Measurements from ENCODE around the gene BSDC1. TPM values are rescaled to one million over a fixed set of nuclear protein-coding genes. Genes with fewer than 3 reads are reported as not detected.

Gene BSDC1
- total and polyA plus RNA-seq, 8 donors, result 35.9 to 56.9 (median 43.4) TPM

GRCh38 chr1:32341186-32341757 is 53.0 kb downstream of the BSDC1 start:
- no peak overlapping the region for H3K4me3 ChIP-seq
- no peak for TF ChIP-seq CTCF (IDR thresholded peaks at IDR 0.05)
- H3K36me3 ChIP-seq, result no peaks in the 10 kb centered on the region
- DNase-seq (peak in 1 of 6 donors; percentile 42), ATAC-seq (no peak), FAIRE-seq (no peak)
- no peaks in the 10 kb centered on the region for H3K9me3 ChIP-seq
- H3K27me3 ChIP-seq, result no peaks in the 10 kb centered on the region
- WGBS, 2 donors, result 92 to 93% methylated on average over 11 of the region's 11 CpGs
- intact Hi-C loops (cut with DNase I), result no loop called here
- H3K4me1 ChIP-seq, result peaks cover 0 to 7% (median 0%) of the 10 kb centered on the region in 3 donors
- H3K27ac ChIP-seq, result peak overlapping the region in 1 of 4 donors; percentile 34

GRCh38 chr1:32339363-32339978 is 54.8 kb downstream of the BSDC1 start:
- no peak overlapping the region for H3K4me3 ChIP-seq
- FAIRE-seq, result no peak
- no peak for TF ChIP-seq CTCF (IDR thresholded peaks at IDR 0.05)

GRCh38 chr1:32338637-32339145 is 55.5 kb downstream of the BSDC1 start:
- TF ChIP-seq CTCF (IDR thresholded peaks at IDR 0.05), result no peak
- H3K4me3 ChIP-seq, result no peak overlapping the region
- ATAC-seq (no peak), FAIRE-seq (no peak), DNase-seq (peak in 1 of 6 donors; percentile 16)
- intact Hi-C loops (cut with DNase I), result no loop called here
- WGBS, 2 donors, result 67 to 74% methylated on average over 14 of the region's 14 CpGs
- no peak overlapping the region for H3K27ac ChIP-seq
- no peaks in the 10 kb centered on the region for H3K9me3 ChIP-seq
- no peaks in the 10 kb centered on the region for H3K36me3 ChIP-seq
- H3K4me1 ChIP-seq, result peaks cover 0 to 8% (median 6%) of the 10 kb centered on the region in 3 donors
- H3K27me3 ChIP-seq, result no peaks in the 10 kb centered on the region

More at GRCh38 chr1:32339363-32339978, 54.8 kb downstream of the BSDC1 start:
- Histone ChIP-seq H3K9me3 (no peaks in the 10 kb centered on the region), H3K4me1 (peaks cover 0 to 6% (median 6%) of the 10 kb centered on the region in 3 donors), H3K36me3 (no peaks in the 10 kb centered on the region), H3K27me3 (no peaks in the 10 kb centered on the region), H3K27ac (no peak overlapping the region)
- DNase-seq (peak in 1 of 6 donors; percentile 25), ATAC-seq (no peak)
- 73 to 82% methylated on average over 5 of the region's 5 CpGs for WGBS, 2 donors
- intact Hi-C loops (cut with DNase I), result no loop called here

- ATAC-seq, result peak; percentile 27 to 36 (median 30)
- TF ChIP-seq CTCF (IDR thresholded peaks at IDR 0.05), result no peak
- DNase-seq, result peak in 2 of 6 donors; percentile 45 to 57
- H3K4me3 ChIP-seq, result no peak overlapping the region
- no peaks in the 10 kb centered on the region for H3K9me3 ChIP-seq
- no peak for FAIRE-seq
- intact Hi-C loops (cut with DNase I), result no loop called here
- WGBS, 2 donors, result 59 to 61% methylated on average over 16 of the region's 16 CpGs
- peak overlapping the region in 2 of 4 donors; percentile 22 to 39 for H3K27ac ChIP-seq
- peaks cover 0 to 8% (median 6%) of the 10 kb centered on the region in 3 donors for H3K4me1 ChIP-seq
- H3K27me3 ChIP-seq, result no peaks in the 10 kb centered on the region
- no peaks in the 10 kb centered on the region for H3K36me3 ChIP-seq
Observed at GRCh38 chr1:32337855-32338636, 56.2 kb downstream of the BSDC1 start.

All from pancreas (tissue), 10 donors.